GM12878 (cell line): ENCODE data around the gene CPT1C. TPM values are rescaled to one million over a fixed set of nuclear protein-coding genes. Genes with fewer than 3 reads are reported as not detected.

ENCODE experiments used
- ATAC-seq: fragments of 200-7000 bp; cut with Tn5 transposase; 3 replicates; pipeline ENCODE4 v1.9.1; 2020; ENCODE audit warnings: mild to moderate bottlenecking, moderate library complexity
- BruUV-seq: library from RNA; stranded (reverse); fragments of 400-500 nt; replicated peaks from 2 replicates; lab custom pipeline; 2021; lab: Mats Ljungman, UMichigan
- CTCF ChIA-PET: fragments of 300-600 bp; sonication (Branson Sonifier 250); formaldehyde crosslinking; extraction: SDS; loops from one replicate; lab custom pipeline; 2021; ENCODE audit warnings: inconsistent platforms; lab: Yijun Ruan, JAX
- POLR2A ChIA-PET: fragments of 350-600 bp; formaldehyde crosslinking; extraction: SDS; loops from one replicate; lab custom pipeline; 2021; ENCODE audit warnings: inconsistent platforms; lab: Charles Lee
- RAD21 ChIA-PET: fragments of 300-600 bp; sonication (Branson Sonifier 250); formaldehyde crosslinking; loops from one replicate; lab custom pipeline; 2023; ENCODE audit warnings: antibody characterized with exemption; ENCODE audit not compliant: unreplicated experiment; lab: Charles Lee
- SMC1A ChIA-PET: fragments of 300-600 bp; sonication (Branson Sonifier 250); formaldehyde crosslinking; loops from one replicate; lab custom pipeline; 2023; ENCODE audit not compliant: unreplicated experiment, uncharacterized antibody; lab: Charles Lee
- DNase-seq: peaks from one replicate; pipeline ENCODE4 v3.0.0-alpha.2; 2011; ENCODE audit warnings: low read depth, low spot score
- FAIRE-seq: peaks from 3 replicates; lab custom pipeline; 2011; peaks lifted over from hg19 to GRCh38; lab: Jason Lieb, UNC
- H2AFZ ChIP-seq: 2 replicates; pipeline ENCODE4 v1.6.0; 2011; ENCODE audit warnings: low read depth, low read length, control low read depth; ENCODE audit not compliant: control insufficient read depth
- H3K27ac ChIP-seq: 2 replicates; pipeline ENCODE4 v1.5.1; 2011; ENCODE audit warnings: control low read depth; ENCODE audit not compliant: control insufficient read depth, insufficient read depth
- H3K27me3 ChIP-seq, 2 experiments: replicated peaks in 1 of 2; 2 replicates each; pipeline versions ENCODE4 v1.6.0 to v1.6.1; 2011; ENCODE audit warnings: low read length in 1 of 2; ENCODE audit not compliant: control insufficient read depth in 2 of 2, insufficient read depth in 2 of 2
- H3K36me3 ChIP-seq, 2 experiments: 2 replicates each; pipeline ENCODE4 v1.5.1; 2011; ENCODE audit warnings: low read length in 1 of 2; ENCODE audit not compliant: control insufficient read depth in 2 of 2, insufficient read depth in 2 of 2
- H3K4me1 ChIP-seq: 2 replicates; pipeline ENCODE4 v1.6.1; 2011; ENCODE audit warnings: mild to moderate bottlenecking, low read length, moderate library complexity, mixed read lengths; ENCODE audit not compliant: control insufficient read depth, insufficient read depth
- H3K4me2 ChIP-seq: 2 replicates; pipeline ENCODE4 v1.6.0; 2011; ENCODE audit warnings: control low read depth; ENCODE audit not compliant: control insufficient read depth, insufficient read depth
- H3K4me3 ChIP-seq: fragments of 200-600 bp; sonication (generic); 2 replicates; pipeline ENCODE4 v1.5.1; 2016
- H3K79me2 ChIP-seq: 2 replicates; pipeline ENCODE4 v1.6.0; 2011; ENCODE audit warnings: low read length; ENCODE audit not compliant: control insufficient read depth, insufficient read depth
- H3K9ac ChIP-seq: 2 replicates; pipeline ENCODE4 v1.8.0; 2011; ENCODE audit warnings: low read length, control low read depth, mixed read lengths; ENCODE audit not compliant: control insufficient read depth, insufficient read depth
- H3K9me3 ChIP-seq: replicated peaks from 3 replicates; pipeline ENCODE4 v1.5.1; 2011; ENCODE audit warnings: mild to moderate bottlenecking, low read length; ENCODE audit not compliant: control insufficient read depth, insufficient read depth
- H4K20me1 ChIP-seq: 2 replicates; pipeline ENCODE4 v1.6.0; 2011; ENCODE audit not compliant: control insufficient read depth, insufficient read depth
- BHLHE40 ChIP-seq, 2 experiments: fragments of 450-650 bp in 1 of 2; IDR thresholded peaks; 2 replicates each; pipeline ENCODE4 v1.6.1; 2011 to 2017; ENCODE audit warnings: low read depth in 2 of 2, borderline replicate concordance in 1 of 2, improper control_type of control experiment in 1 of 2, low read length in 1 of 2, mild to moderate bottlenecking in 1 of 2
- CTCF ChIP-seq, 3 experiments: IDR thresholded peaks in 2 of 3; conservative IDR thresholded peaks in 1 of 3; 2 replicates each; pipeline ENCODE4 v1.5.1; 2011; ENCODE audit warnings: low read depth in 3 of 3, low read length in 3 of 3, mild to moderate bottlenecking in 3 of 3, control low read depth in 2 of 3, moderate library complexity in 2 of 3, inconsistent platforms in 1 of 3, mixed read lengths in 1 of 3; ENCODE audit not compliant: control insufficient read depth in 2 of 3, insufficient read depth in 1 of 3; ENCODE audit errors: extremely low read depth in 1 of 3
- KDM1A ChIP-seq: fragments of 200-600 bp; sonication (generic); IDR thresholded peaks from 2 replicates; pipeline ENCODE4 v1.6.1; 2016; ENCODE audit warnings: borderline replicate concordance
- LARP7 ChIP-seq: fragments of 450-650 bp; IDR thresholded peaks from 2 replicates; pipeline ENCODE4 v1.6.1; 2017; ENCODE audit warnings: mild to moderate bottlenecking
- NR2C2 ChIP-seq: IDR thresholded peaks from 2 replicates; pipeline ENCODE4 v1.6.1; 2011; ENCODE audit warnings: borderline replicate concordance, low read depth; ENCODE audit not compliant: control insufficient read depth, insufficient read length
- RAD21 ChIP-seq: IDR thresholded peaks from 2 replicates; pipeline ENCODE4 v1.6.1; 2011; ENCODE audit warnings: mild to moderate bottlenecking, low read depth, low read length, moderate library complexity; ENCODE audit not compliant: insufficient read depth
- SMC3 ChIP-seq: IDR thresholded peaks from 2 replicates; pipeline ENCODE4 v1.6.1; 2011; ENCODE audit warnings: low read length, improper control_type of control experiment, borderline replicate concordance
- SUZ12 ChIP-seq: fragments of 200-600 bp; sonication (generic); IDR thresholded peaks from one replicate; pipeline ENCODE4 v1.6.1; 2018; ENCODE audit warnings: antibody characterized with exemption, mild to moderate bottlenecking; ENCODE audit not compliant: unreplicated experiment
- TBL1XR1 ChIP-seq: IDR thresholded peaks from 2 replicates; pipeline ENCODE4 v1.6.1; 2012; ENCODE audit warnings: low read depth, low read length, improper control_type of control experiment
- ZNF687 ChIP-seq: fragments of 450-650 bp; IDR thresholded peaks from 2 replicates; pipeline ENCODE4 v1.6.1; 2017; ENCODE audit warnings: mild to moderate bottlenecking, moderate library complexity
- WGBS: methylation state at CpG from one replicate; pipeline ENCODE4 v1.1.6; 2016; ENCODE audit warnings: low lambda C conversion rate; ENCODE audit not compliant: insufficient replicate concordance, insufficient coverage; ENCODE audit errors: missing lambda C conversion rate; 5-methylcytosine and 5-hydroxymethylcytosine counted together
- in situ Hi-C: fragments of 300-500 bp; cut with MboI; formaldehyde crosslinking; loops from 9 replicates; pipeline ENCODE4 v1.14.3; 2018; ENCODE audit warnings: mixed read lengths
- intact Hi-C: fragments of 100-400 bp; cut with micrococcal nuclease; formaldehyde crosslinking; loops from one replicate; pipeline ENCODE4 v1.14.2; 2022; ENCODE audit not compliant: unreplicated experiment
- polyA plus RNA-seq, 11 experiments: library from polyadenylated mRNA; depleted of rRNA in 4 of 11; unstranded in 6 of 11; stranded (reverse) in 5 of 11; fragments of >200 nt; fragmentation: Nextera tagmentation in 4 of 11; fragmentation: Illumina TruSeq in 1 of 11; extraction: Ambion mirVana in 4 of 11; extraction: Trizol in 1 of 11; gene quantifications; 1 replicate in 1 of 11; 2 replicates in 10 of 11; pipeline versions ENCODE4 v1.2.1 to v1.2.3, GENCODE V29; 2011 to 2016; ENCODE audit warnings: inconsistent platforms in 2 of 11, missing spikeins in 2 of 11, low read depth in 1 of 11
- total RNA-seq, 4 experiments: library from RNA; depleted of rRNA in 3 of 4; stranded (reverse); fragments of >200 nt in 3 of 4; fragmentation: Illumina TruSeq in 1 of 4; extraction: Trizol in 1 of 4; gene quantifications; 2 replicates each; pipeline versions ENCODE4 v1.2.1 to v1.2.3, GENCODE V29; 2013 to 2021
- TF ChIP-seq, protein P1 (sequence below): fragments of 450-650 bp; IDR thresholded peaks from 2 replicates; pipeline ENCODE4 v1.6.1; 2017; ENCODE audit warnings: mild to moderate bottlenecking, moderate library complexity

The CPT1C gene
- total and polyA plus RNA-seq, 10 of the 15 experiments (the other 5 are each of a cell fraction or from before 2014, with no cell fraction given): 0.04 to 0.56 (median 0.21) TPM; not detected in 3

GRCh38 chr19:49761625-49762311, 70.9 kb downstream of the CPT1C start:
- no peaks in the 10 kb centered on the region for H3K36me3 ChIP-seq
- peaks cover 8% of the 10 kb centered on the region; the same call in 1 of the 2 replicates for H3K4me1 ChIP-seq
- BruUV-seq: no TSS peak
- SMC1A ChIA-PET: no interaction called here
- intact Hi-C loops (no loop called here), in situ Hi-C loops (no loop called here)
- no peak overlapping the region for H3K9ac ChIP-seq
- CTCF ChIA-PET: no interaction called here
- no peak overlapping the region for H3K4me2 ChIP-seq
- FAIRE-seq: no peak
- POLR2A ChIA-PET: no interaction called here
- H3K79me2 ChIP-seq: no peaks in the 10 kb centered on the region
- no peak overlapping the region for H3K4me3 ChIP-seq
- no peak for ATAC-seq
- no peaks in the 10 kb centered on the region; a peak in 1 of 4 replicates for H3K27me3 ChIP-seq
- DNase-seq: no peak
- no peaks in the 10 kb centered on the region for H3K9me3 ChIP-seq
- no peaks in the 10 kb centered on the region for H4K20me1 ChIP-seq
- peak overlapping the region; percentile 16; the same call in 1 of the 2 replicates for H2AFZ ChIP-seq
- no peak overlapping the region for H3K27ac ChIP-seq
- WGBS: 43% methylated on average over 15 of the region's 16 CpGs
- RAD21 ChIA-PET: interaction anchor here (0.6 kb wide), 1 partner anchor 44 kb away, joined by 3 read pairs; no protein-coding TSS in a partner anchor
- TF ChIP-seq, protein P1, sequence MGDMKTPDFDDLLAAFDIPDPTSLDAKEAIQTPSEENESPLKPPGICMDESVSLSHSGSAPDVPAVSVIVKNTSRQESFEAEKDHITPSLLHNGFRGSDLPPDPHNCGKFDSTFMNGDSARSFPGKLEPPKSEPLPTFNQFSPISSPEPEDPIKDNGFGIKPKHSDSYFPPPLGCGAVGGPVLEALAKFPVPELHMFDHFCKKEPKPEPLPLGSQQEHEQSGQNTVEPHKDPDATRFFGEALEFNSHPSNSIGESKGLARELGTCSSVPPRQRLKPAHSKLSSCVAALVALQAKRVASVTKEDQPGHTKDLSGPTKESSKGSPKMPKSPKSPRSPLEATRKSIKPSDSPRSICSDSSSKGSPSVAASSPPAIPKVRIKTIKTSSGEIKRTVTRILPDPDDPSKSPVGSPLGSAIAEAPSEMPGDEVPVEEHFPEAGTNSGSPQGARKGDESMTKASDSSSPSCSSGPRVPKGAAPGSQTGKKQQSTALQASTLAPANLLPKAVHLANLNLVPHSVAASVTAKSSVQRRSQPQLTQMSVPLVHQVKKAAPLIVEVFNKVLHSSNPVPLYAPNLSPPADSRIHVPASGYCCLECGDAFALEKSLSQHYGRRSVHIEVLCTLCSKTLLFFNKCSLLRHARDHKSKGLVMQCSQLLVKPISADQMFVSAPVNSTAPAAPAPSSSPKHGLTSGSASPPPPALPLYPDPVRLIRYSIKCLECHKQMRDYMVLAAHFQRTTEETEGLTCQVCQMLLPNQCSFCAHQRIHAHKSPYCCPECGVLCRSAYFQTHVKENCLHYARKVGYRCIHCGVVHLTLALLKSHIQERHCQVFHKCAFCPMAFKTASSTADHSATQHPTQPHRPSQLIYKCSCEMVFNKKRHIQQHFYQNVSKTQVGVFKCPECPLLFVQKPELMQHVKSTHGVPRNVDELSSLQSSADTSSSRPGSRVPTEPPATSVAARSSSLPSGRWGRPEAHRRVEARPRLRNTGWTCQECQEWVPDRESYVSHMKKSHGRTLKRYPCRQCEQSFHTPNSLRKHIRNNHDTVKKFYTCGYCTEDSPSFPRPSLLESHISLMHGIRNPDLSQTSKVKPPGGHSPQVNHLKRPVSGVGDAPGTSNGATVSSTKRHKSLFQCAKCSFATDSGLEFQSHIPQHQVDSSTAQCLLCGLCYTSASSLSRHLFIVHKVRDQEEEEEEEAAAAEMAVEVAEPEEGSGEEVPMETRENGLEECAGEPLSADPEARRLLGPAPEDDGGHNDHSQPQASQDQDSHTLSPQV: no peak
- TF ChIP-seq RAD21: peak; percentile 22; the same call in 1 of the 2 replicates
- TF ChIP-seq NR2C2: no peak
- no peak for TF ChIP-seq BHLHE40 (IDR thresholded peaks at IDR 0.05; ENCODE audit: borderline replicate concordance in 1 of 2, low read depth in 2 of 2, low read length in 1 of 2)
- no peak for TF ChIP-seq SUZ12
- TF ChIP-seq SMC3: peak; percentile 8; the same call in 1 of the 2 replicates
- no peak for TF ChIP-seq LARP7
- TF ChIP-seq KDM1A: no peak
- no peak for TF ChIP-seq TBL1XR1
- peak in 2 of 3 experiments; percentile 14 to 25; a peak in 1 of 6 replicates for TF ChIP-seq CTCF (IDR thresholded peaks at IDR 0.05 in 2 of 3, conservative IDR thresholded peaks at IDR 0.05 in 1 of 3; ENCODE audit: control insufficient read depth in 2 of 3, extremely low read depth in 1 of 3, insufficient read depth in 1 of 3, low read depth in 3 of 3, low read length in 3 of 3)
- no peak for TF ChIP-seq ZNF687
